Right lobe of liver (tissue), 4 donors: ENCODE results near the gene CIROP.

Experiments used
- POLR2A ChIP-seq: fragments of 450-650 bp; IDR thresholded peaks from one replicate; pipeline ENCODE4 v1.6.1; 2017; ENCODE audit warnings: antibody characterized with exemption, mild to moderate bottlenecking
- TF ChIP-seq, protein P1 (sequence below), 4 donors: fragments of 200-600 bp in 3 of 4; fragments of 450-650 bp in 1 of 4; IDR thresholded peaks; one replicate each; pipeline versions ENCODE4 v1.5.1 to v1.8.0; 2016 to 2022; ENCODE audit warnings: antibody characterized with exemption in 4 of 4, mild to moderate bottlenecking in 2 of 4
- donor health status: DM: no; HTN: no; CAD: no.
- donor health status: DM: no; HTN: no; CAD: no.
- donor health status: DM: no; HTN: yes; CAD: no.

DNA sequence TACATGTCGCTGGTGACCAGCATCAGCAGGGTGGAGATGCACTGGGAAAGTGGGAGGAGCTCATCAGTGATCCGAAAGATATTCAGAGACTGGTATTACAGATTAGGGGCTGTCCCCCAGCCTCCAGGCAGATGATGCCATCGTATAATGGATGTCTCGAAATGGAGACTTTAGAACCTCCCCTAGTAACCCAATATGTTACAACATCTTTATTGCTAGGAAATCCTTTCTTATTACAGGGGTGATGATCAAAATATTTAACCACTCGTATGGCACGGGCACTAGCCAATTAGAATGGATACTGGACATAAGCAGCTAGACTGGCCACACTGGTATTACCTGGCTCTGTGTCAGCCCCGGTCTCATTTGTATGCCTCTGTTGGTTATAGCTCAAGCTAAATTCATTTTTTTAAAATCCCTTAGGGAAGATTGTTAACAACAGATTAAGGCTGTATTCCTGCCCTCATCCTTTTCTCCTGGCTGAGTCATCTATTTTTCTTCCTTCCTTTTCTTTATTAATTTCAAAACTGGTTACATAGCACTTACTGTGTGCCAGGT, 25.0 kb upstream of the CIROP start:
- TF ChIP-seq, protein P1, sequence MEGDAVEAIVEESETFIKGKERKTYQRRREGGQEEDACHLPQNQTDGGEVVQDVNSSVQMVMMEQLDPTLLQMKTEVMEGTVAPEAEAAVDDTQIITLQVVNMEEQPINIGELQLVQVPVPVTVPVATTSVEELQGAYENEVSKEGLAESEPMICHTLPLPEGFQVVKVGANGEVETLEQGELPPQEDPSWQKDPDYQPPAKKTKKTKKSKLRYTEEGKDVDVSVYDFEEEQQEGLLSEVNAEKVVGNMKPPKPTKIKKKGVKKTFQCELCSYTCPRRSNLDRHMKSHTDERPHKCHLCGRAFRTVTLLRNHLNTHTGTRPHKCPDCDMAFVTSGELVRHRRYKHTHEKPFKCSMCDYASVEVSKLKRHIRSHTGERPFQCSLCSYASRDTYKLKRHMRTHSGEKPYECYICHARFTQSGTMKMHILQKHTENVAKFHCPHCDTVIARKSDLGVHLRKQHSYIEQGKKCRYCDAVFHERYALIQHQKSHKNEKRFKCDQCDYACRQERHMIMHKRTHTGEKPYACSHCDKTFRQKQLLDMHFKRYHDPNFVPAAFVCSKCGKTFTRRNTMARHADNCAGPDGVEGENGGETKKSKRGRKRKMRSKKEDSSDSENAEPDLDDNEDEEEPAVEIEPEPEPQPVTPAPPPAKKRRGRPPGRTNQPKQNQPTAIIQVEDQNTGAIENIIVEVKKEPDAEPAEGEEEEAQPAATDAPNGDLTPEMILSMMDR (IDR thresholded peaks at IDR 0.05): no peak
- TF ChIP-seq POLR2A: no peak
